IPS-18a (cell line): ENCODE data around the gene SLC39A1.
"Not testable (repeated sequence)": the region's sequence is repeated elsewhere in the genome, so short reads cannot be mapped to it uniquely, and the experiment has no call there.

Experiments
- H3K27ac ChIP-seq: one replicate; pipeline ENCODE4 v1.5.1; 2013; ENCODE audit warnings: low read length
- H3K27me3 ChIP-seq: one replicate; pipeline ENCODE4 v1.6.1; 2013; ENCODE audit warnings: mild to moderate bottlenecking, low read length; ENCODE audit not compliant: control insufficient read depth, insufficient read depth
- H3K36me3 ChIP-seq: one replicate; pipeline ENCODE4 v1.6.1; 2013; ENCODE audit warnings: low read depth, low read length; ENCODE audit not compliant: control insufficient read depth
- H3K4me1 ChIP-seq: one replicate; pipeline ENCODE4 v1.6.1; 2013; ENCODE audit warnings: low read depth, low read length; ENCODE audit not compliant: control insufficient read depth
- H3K4me3 ChIP-seq: one replicate; pipeline ENCODE4 v1.5.1; 2013; ENCODE audit warnings: low read length
- H3K9ac ChIP-seq: one replicate; pipeline ENCODE4 v1.6.1; 2013; ENCODE audit warnings: mild to moderate bottlenecking, low read length, moderate library complexity
- H3K9me3 ChIP-seq: one replicate; pipeline ENCODE4 v1.6.1; 2013; ENCODE audit warnings: low read depth, low read length; ENCODE audit not compliant: control insufficient read depth

The SLC39A1 gene

GRCh38 chr1:153922076-153922971 lies 41.0 kb downstream of the SLC39A1 start:
- Histone ChIP-seq H3K4me3 (peak overlapping the region; percentile 98), H3K27ac (peak overlapping the region; percentile 78), H3K4me1 (peaks cover 15% of the 10 kb centered on the region), H3K9ac (peak overlapping the region; percentile 96), H3K27me3 (no peaks in the 10 kb centered on the region), H3K36me3 (peaks cover 5% of the 10 kb centered on the region), H3K9me3 (no peaks in the 10 kb centered on the region)

- Histone ChIP-seq H3K4me1 (peaks cover 15% of the 10 kb centered on the region), H3K9ac (peak overlapping the region; percentile 96), H3K27ac (peak overlapping the region; percentile 78)
Observed at GRCh38 chr1:153921803-153922075, 41.6 kb downstream of the SLC39A1 start.

GRCh38 chr1:153921080-153921802 lies 42.1 kb downstream of the SLC39A1 start:
- Histone ChIP-seq H3K9me3 (no peaks in the 10 kb centered on the region), H3K27ac (peak overlapping the region; percentile 78), H3K4me3 (peak overlapping the region; percentile 98), H3K36me3 (peaks cover 5% of the 10 kb centered on the region), H3K27me3 (no peaks in the 10 kb centered on the region), H3K4me1 (peaks cover 15% of the 10 kb centered on the region), H3K9ac (peak overlapping the region; percentile 96)

More at GRCh38 chr1:153921803-153922075, 41.6 kb downstream of the SLC39A1 start:
- Histone ChIP-seq H3K9me3 (no peaks in the 10 kb centered on the region), H3K36me3 (peaks cover 5% of the 10 kb centered on the region), H3K4me3 (peak overlapping the region; percentile 98), H3K27me3 (no peaks in the 10 kb centered on the region)

- Histone ChIP-seq H3K9ac (no peak overlapping the region), H3K4me1 (peaks cover 15% of the 10 kb centered on the region), H3K9me3 (no peaks in the 10 kb centered on the region), H3K27me3 (no peaks in the 10 kb centered on the region), H3K36me3 (peaks cover 9% of the 10 kb centered on the region), H3K27ac (no peak overlapping the region), H3K4me3 (peak overlapping the region; percentile 98)
Observed at GRCh38 chr1:153919876-153920852, 43.2 kb downstream of the SLC39A1 start.

GRCh38 chr1:153916297-153916696 lies 47.0 kb downstream of the SLC39A1 start:
- H3K36me3 ChIP-seq = peaks cover 9% of the 10 kb centered on the region
- no peak overlapping the region for H3K27ac ChIP-seq
- no peaks in the 10 kb centered on the region for H3K27me3 ChIP-seq
- no peak overlapping the region for H3K4me3 ChIP-seq
- H3K9ac ChIP-seq = no peak overlapping the region
- H3K4me1 ChIP-seq = peaks cover 12% of the 10 kb centered on the region
- no peaks in the 10 kb centered on the region for H3K9me3 ChIP-seq

- H3K9ac ChIP-seq = no peak overlapping the region
- H3K27ac ChIP-seq = no peak overlapping the region
- no peaks in the 10 kb centered on the region for H3K27me3 ChIP-seq
- H3K4me1 ChIP-seq = no peaks in the 10 kb centered on the region
- H3K9me3 ChIP-seq = no peaks in the 10 kb centered on the region
- peaks cover 4% of the 10 kb centered on the region for H3K36me3 ChIP-seq
- H3K4me3 ChIP-seq = no peak overlapping the region
Observed at GRCh38 chr1:153912349-153912748, 51.0 kb downstream of the SLC39A1 start.

GRCh38 chr1:153910560-153910959 lies 52.8 kb downstream of the SLC39A1 start:
- not testable (repeated sequence) for H3K36me3 ChIP-seq, H3K27me3 ChIP-seq, H3K4me1 ChIP-seq, H3K9ac ChIP-seq, H3K9me3 ChIP-seq, H3K4me3 ChIP-seq, H3K27ac ChIP-seq
